RWPE1 (cell line): ENCODE data around the gene DYNLT5.
"Not testable (repeated sequence)": the region's sequence is repeated elsewhere in the genome, so short reads cannot be mapped to it uniquely, and the experiment has no call there.

Source experiments
- CTCF ChIA-PET: fragments of 350-600 bp; sonication (Branson Sonifier 250); formaldehyde crosslinking; extraction: SDS; loops from one replicate; lab custom pipeline; 2021; lab: Yijun Ruan, JAX
- POLR2A ChIA-PET: fragments of 400-600 bp; formaldehyde crosslinking; extraction: SDS; loops from one replicate; lab custom pipeline; 2020; ENCODE audit warnings: antibody characterized with exemption; ENCODE audit not compliant: low non-redundant PET; lab: Yijun Ruan, JAX
- DNase-seq: peaks from one replicate; pipeline ENCODE4 v3.0.0; 2012; ENCODE audit warnings: low spot score
- H3K27ac ChIP-seq: fragments of 450-650 bp; 2 replicates; pipeline ENCODE4 v1.5.1; 2017
- CTCF ChIP-seq: fragments of 450-650 bp; conservative IDR thresholded peaks from 2 replicates; pipeline ENCODE4 v1.5.1; 2017; ENCODE audit warnings: low read depth, mild to moderate bottlenecking

DYNLT5 gene

GRCh38 chr1:66732407-66733166 is 19.7 kb upstream of the DYNLT5 start:
- no peak for TF ChIP-seq CTCF
- POLR2A ChIA-PET = no interaction called here
- CTCF ChIA-PET = no interaction called here
- no peak for DNase-seq
- no peak overlapping the region for H3K27ac ChIP-seq

GRCh38 chr1:66733348-66734017 is 18.8 kb upstream of the DYNLT5 start:
- no peak for TF ChIP-seq CTCF
- ChIA-PET CTCF (interaction anchor here (1.0 kb wide), 1 partner anchor 7 kb away, joined by 4 read pairs; no protein-coding TSS in a partner anchor), POLR2A (no interaction called here)
- H3K27ac ChIP-seq = no peak overlapping the region
- DNase-seq = peak; percentile 18

- H3K27ac ChIP-seq, POLR2A ChIA-PET, DNase-seq: not testable (repeated sequence)
- CTCF ChIA-PET = interaction anchor here (1.0 kb wide), 1 partner anchor 9 kb away, joined by 4 read pairs; no protein-coding TSS in a partner anchor
These were observed 17.7 kb upstream of the DYNLT5 start for GRCh38 chr1:66734531-66734930.

GRCh38 chr1:66737836-66738235 is 14.4 kb upstream of the DYNLT5 start:
- no peak for TF ChIP-seq CTCF
- no peak for DNase-seq
- ChIA-PET CTCF (interaction anchor here (1.0 kb wide), 1 partner anchor 11 kb away, joined by 3 read pairs; no protein-coding TSS in a partner anchor), POLR2A (no interaction called here)
- no peak overlapping the region for H3K27ac ChIP-seq

- TF ChIP-seq CTCF = no peak
- ChIA-PET POLR2A (no interaction called here), CTCF (no interaction called here)
- DNase-seq = no peak
- H3K27ac ChIP-seq = no peak overlapping the region
These were observed 12.7 kb upstream of the DYNLT5 start for GRCh38 chr1:66739401-66740157.

GRCh38 chr1:66745451-66745850 is 6.8 kb upstream of the DYNLT5 start:
- CTCF ChIA-PET = interaction anchor here (0.6 to 1.2 kb wide), 3 partner anchors 20 to 478 kb away, joined by 3 to 6 read pairs (median 3); no protein-coding TSS in a partner anchor
- no peak overlapping the region for H3K27ac ChIP-seq
- TF ChIP-seq CTCF = no peak
- POLR2A ChIA-PET = no interaction called here
- no peak for DNase-seq
